Posterior cingulate gyrus (tissue), 11 donors: ENCODE results near the gene CELF5.
"Not testable (repeated sequence)": the region's sequence is repeated elsewhere in the genome, so short reads cannot be mapped to it uniquely, and the experiment has no call there.

Experiments used
- DNase-seq, 10 donors: peaks; one replicate each; pipeline versions ENCODE4 v3.0.0 to v3.0.0-alpha.2; 2020 to 2021; ENCODE audit warnings: mixed read lengths in 3 of 10
- intact Hi-C: fragments of 100-400 bp; cut with DNase I; formaldehyde crosslinking; loops from one replicate; pipeline ENCODE4 v1.15.1; 2023

The CELF5 gene

GRCh38 chr19:3314962-3315675 is 90.7 kb downstream of the CELF5 start:
- DNase-seq = peak in 3 of 10 donors; percentile 46 to 66 (median 62)
- intact Hi-C loops = no loop called here

GRCh38 chr19:3315676-3315973 is 91.2 kb downstream of the CELF5 start:
- DNase-seq = peak in 1 of 10 donors; percentile 48
- intact Hi-C loops = no loop called here

- intact Hi-C loops = no loop called here
- DNase-seq = peak in 3 of 10 donors; percentile 20 to 31 (median 28)
Observed at GRCh38 chr19:3316132-3316648, 91.7 kb downstream of the CELF5 start.

GRCh38 chr19:3316659-3317207 is 92.3 kb downstream of the CELF5 start:
- intact Hi-C loops = no loop called here
- peak in 2 of 10 donors; percentile 4 to 42 for DNase-seq

GRCh38 chr19:3319643-3320353 is 95.3 kb downstream of the CELF5 start:
- peak in 2 of 10 donors; percentile 42 to 46 for DNase-seq
- intact Hi-C loops = no loop called here

GRCh38 chr19:3320354-3320670 is 95.9 kb downstream of the CELF5 start:
- intact Hi-C loops = no loop called here
- DNase-seq = peak in 3 of 10 donors; percentile 43 to 68 (median 54)

GRCh38 chr19:3320853-3321252 is 96.4 kb downstream of the CELF5 start:
- peak in 3 of 10 donors; percentile 14 to 22 (median 17) for DNase-seq
- intact Hi-C loops = no loop called here

- DNase-seq = peak in 3 of 10 donors; percentile 5 to 73 (median 21)
- intact Hi-C loops = no loop called here
Observed at GRCh38 chr19:3321696-3322095, 97.2 kb downstream of the CELF5 start.

GRCh38 chr19:3322199-3322978 is 97.9 kb downstream of the CELF5 start:
- peak in 1 of 10 donors; percentile 3 for DNase-seq
- intact Hi-C loops = no loop called here

GRCh38 chr19:3323026-3323425 is 98.6 kb downstream of the CELF5 start:
- peak in 2 of 10 donors; percentile 23 to 41 for DNase-seq
- intact Hi-C loops = no loop called here

GRCh38 chr19:3323658-3324057 is 99.2 kb downstream of the CELF5 start:
- intact Hi-C loops = no loop called here
- peak in 3 of 10 donors; percentile 3 to 60 (median 28) for DNase-seq

- intact Hi-C loops = no loop called here
- peak in 6 of 10 donors; percentile 26 to 86 (median 66) for DNase-seq
Observed at GRCh38 chr19:3324405-3324856, 100.0 kb downstream of the CELF5 start.

- peak in 2 of 10 donors; percentile 6 to 10 for DNase-seq
- intact Hi-C loops = no loop called here
Observed at GRCh38 chr19:3325451-3325850, 101.0 kb downstream of the CELF5 start.

- DNase-seq = no peak
- intact Hi-C loops = no loop called here
Observed at GRCh38 chr19:3328743-3329142, 104.3 kb downstream of the CELF5 start.

GRCh38 chr19:3330047-3330446 is 105.6 kb downstream of the CELF5 start:
- intact Hi-C loops = no loop called here
- peak in 1 of 10 donors; percentile 23 for DNase-seq

- DNase-seq, intact Hi-C loops: not testable (repeated sequence)
Observed at GRCh38 chr19:3332232-3332631, 107.8 kb downstream of the CELF5 start.

GRCh38 chr19:3333020-3333583 is 108.6 kb downstream of the CELF5 start:
- intact Hi-C loops = no loop called here
- DNase-seq = peak in 1 of 10 donors; percentile 4

- intact Hi-C loops = no loop called here
- DNase-seq = peak in 1 of 10 donors; percentile 32
Observed at GRCh38 chr19:3333662-3334061, 109.2 kb downstream of the CELF5 start.

GRCh38 chr19:3334749-3335430 is 110.4 kb downstream of the CELF5 start:
- intact Hi-C loops = not testable (repeated sequence)
- DNase-seq = peak in 1 of 10 donors; percentile 3
